OCI-LY7 (cell line): ENCODE measurements around the gene TMEM156. TPM values are rescaled to one million over a fixed set of nuclear protein-coding genes. Genes with fewer than 3 reads are reported as not detected.
A peak's percentile ranks its signal among the peaks of the same experiment; 100 is the strongest.

ENCODE experiments used
- BruUV-seq: library from RNA; stranded (reverse); fragments of 400-500 nt; replicated peaks from 2 replicates; lab custom pipeline; 2021; lab: Mats Ljungman, UMichigan
- CTCF ChIA-PET: fragments of 300-600 bp; sonication (Branson Sonifier 250); formaldehyde crosslinking; loops from one replicate; lab custom pipeline; 2022; ENCODE audit warnings: antibody characterized with exemption; ENCODE audit not compliant: unreplicated experiment; lab: Charles Lee
- POLR2A ChIA-PET: fragments of 300-600 bp; sonication (Branson Sonifier 250); formaldehyde crosslinking; loops from one replicate; lab custom pipeline; 2022; ENCODE audit warnings: antibody characterized with exemption; lab: Charles Lee
- DNase-seq: peaks from one replicate; pipeline ENCODE4 v3.0.0-alpha.2; 2015; ENCODE audit warnings: low spot score
- H2AFZ ChIP-seq: fragments of 200-600 bp; sonication (generic), shearing (Covaris generic); 2 replicates; pipeline ENCODE4 v1.6.1; 2014; ENCODE audit warnings: mild to moderate bottlenecking, antibody characterized with exemption, low read length, moderate library complexity
- H3K27ac ChIP-seq: fragments of 200-600 bp; sonication (generic); 2 replicates; pipeline ENCODE4 v1.5.1; 2014; ENCODE audit warnings: mixed run types, low read depth, mild to moderate bottlenecking, moderate library complexity, low read length, inconsistent platforms; ENCODE audit not compliant: poor library complexity, severe bottlenecking
- H3K36me3 ChIP-seq: fragments of 200-600 bp; sonication (generic); 2 replicates; pipeline ENCODE4 v1.6.1; 2014; ENCODE audit warnings: mild to moderate bottlenecking, antibody characterized with exemption, low read length, moderate library complexity, mixed read lengths; ENCODE audit not compliant: insufficient read depth
- H3K4me1 ChIP-seq: fragments of 200-600 bp; sonication (generic); 2 replicates; pipeline ENCODE4 v1.5.1; 2014; ENCODE audit warnings: mild to moderate bottlenecking, low read length; ENCODE audit not compliant: insufficient read depth, poor library complexity, severe bottlenecking
- H3K4me2 ChIP-seq: fragments of 200-600 bp; sonication (generic); 2 replicates; pipeline ENCODE4 v1.6.1; 2014; ENCODE audit warnings: mild to moderate bottlenecking, low read length
- H3K4me3 ChIP-seq: fragments of 200-600 bp; sonication (generic); 2 replicates; pipeline ENCODE4 v1.5.1; 2014; ENCODE audit warnings: mild to moderate bottlenecking, low read depth, low read length; ENCODE audit not compliant: poor library complexity, severe bottlenecking
- H3K79me2 ChIP-seq: fragments of 200-600 bp; sonication (generic); 2 replicates; pipeline ENCODE4 v1.6.1; 2016; ENCODE audit warnings: low read depth, mild to moderate bottlenecking, low read length, moderate library complexity, mixed read lengths; ENCODE audit not compliant: insufficient read depth
- H3K9me2 ChIP-seq: fragments of 200-600 bp; sonication (generic); 2 replicates; pipeline ENCODE4 v1.6.1; 2016; ENCODE audit warnings: mild to moderate bottlenecking, low read length, mixed read lengths; ENCODE audit not compliant: insufficient read depth
- H3K9me3 ChIP-seq: fragments of 200-600 bp; sonication (generic); 2 replicates; pipeline ENCODE4 v1.6.1; 2014; ENCODE audit warnings: mild to moderate bottlenecking, mixed run types, low read length, mixed read lengths
- H4K20me1 ChIP-seq: fragments of 200-600 bp; sonication (generic); 2 replicates; pipeline ENCODE4 v1.6.1; 2014; ENCODE audit warnings: mild to moderate bottlenecking, antibody characterized with exemption, low read length, moderate library complexity, mixed read lengths; ENCODE audit not compliant: insufficient read depth
- EZH2phosphoT487 ChIP-seq: fragments of 200-600 bp; sonication (generic); IDR thresholded peaks from 2 replicates; pipeline ENCODE4 v1.6.1; 2018; ENCODE audit warnings: low read depth, borderline replicate concordance, mild to moderate bottlenecking, mixed run types, antibody characterized with exemption, low read length, moderate library complexity, mixed read lengths
- intact Hi-C: fragments of 100-400 bp; cut with micrococcal nuclease; formaldehyde crosslinking; loops from one replicate; pipeline ENCODE4 v1.10.0; 2022; ENCODE audit not compliant: unreplicated experiment
- total RNA-seq, 2 experiments: library from RNA; depleted of rRNA in 1 of 2; stranded (reverse); fragments of >200 nt in 1 of 2; shearing (Covaris generic) in 1 of 2; gene quantifications; 2 replicates each; pipeline ENCODE4 v1.2.3, GENCODE V29; 2014 to 2022
- TF ChIP-seq, protein P1 (sequence below): fragments of 200-600 bp; sonication (generic); conservative IDR thresholded peaks from 2 replicates; pipeline ENCODE4 v1.5.1; 2014; ENCODE audit warnings: mild to moderate bottlenecking, antibody characterized with exemption, low read length, moderate library complexity, mixed read lengths

TMEM156 gene
- total RNA-seq, 2 experiments from 2014 or later = 29.0 to 29.4 TPM

DNA sequence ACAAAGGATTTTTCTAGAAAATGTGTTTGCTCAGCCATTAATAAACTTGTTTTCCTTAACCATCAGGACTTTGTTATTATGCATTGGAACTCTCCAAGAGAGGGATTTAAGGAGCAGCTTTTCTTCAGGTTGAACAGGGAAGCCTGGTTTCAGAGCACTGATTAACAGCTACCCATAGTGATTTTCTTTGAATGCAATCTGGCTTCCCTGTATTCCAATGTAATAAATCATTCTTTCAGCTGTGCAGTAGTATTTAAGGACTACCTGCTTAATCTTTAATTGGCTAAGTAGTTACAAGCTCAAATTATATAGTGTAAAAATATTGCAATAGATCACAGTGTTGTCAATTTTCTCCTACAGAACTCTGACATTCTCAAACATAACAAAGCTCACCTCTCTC, 77.5 kb downstream of the TMEM156 start:
- H3K4me2 ChIP-seq = no peak overlapping the region
- DNase-seq = no peak
- H3K9me2 ChIP-seq = no peaks in the 10 kb centered on the region
- intact Hi-C loops = no loop called here
- ChIA-PET POLR2A (interaction anchor here (0.7 kb wide), 1 partner anchor 192 kb away, joined by 3 read pairs; no protein-coding TSS in a partner anchor), CTCF (no interaction called here)
- no peak overlapping the region for H3K4me3 ChIP-seq
- H3K36me3 ChIP-seq = no peaks in the 10 kb centered on the region
- H3K9me3 ChIP-seq = no peaks in the 10 kb centered on the region
- no peaks in the 10 kb centered on the region for H3K79me2 ChIP-seq
- BruUV-seq = no TSS peak
- H2AFZ ChIP-seq = no peak overlapping the region
- TF ChIP-seq EZH2phosphoT487 = no peak
- TF ChIP-seq, protein P1, sequence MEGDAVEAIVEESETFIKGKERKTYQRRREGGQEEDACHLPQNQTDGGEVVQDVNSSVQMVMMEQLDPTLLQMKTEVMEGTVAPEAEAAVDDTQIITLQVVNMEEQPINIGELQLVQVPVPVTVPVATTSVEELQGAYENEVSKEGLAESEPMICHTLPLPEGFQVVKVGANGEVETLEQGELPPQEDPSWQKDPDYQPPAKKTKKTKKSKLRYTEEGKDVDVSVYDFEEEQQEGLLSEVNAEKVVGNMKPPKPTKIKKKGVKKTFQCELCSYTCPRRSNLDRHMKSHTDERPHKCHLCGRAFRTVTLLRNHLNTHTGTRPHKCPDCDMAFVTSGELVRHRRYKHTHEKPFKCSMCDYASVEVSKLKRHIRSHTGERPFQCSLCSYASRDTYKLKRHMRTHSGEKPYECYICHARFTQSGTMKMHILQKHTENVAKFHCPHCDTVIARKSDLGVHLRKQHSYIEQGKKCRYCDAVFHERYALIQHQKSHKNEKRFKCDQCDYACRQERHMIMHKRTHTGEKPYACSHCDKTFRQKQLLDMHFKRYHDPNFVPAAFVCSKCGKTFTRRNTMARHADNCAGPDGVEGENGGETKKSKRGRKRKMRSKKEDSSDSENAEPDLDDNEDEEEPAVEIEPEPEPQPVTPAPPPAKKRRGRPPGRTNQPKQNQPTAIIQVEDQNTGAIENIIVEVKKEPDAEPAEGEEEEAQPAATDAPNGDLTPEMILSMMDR = no peak
- H4K20me1 ChIP-seq = no peaks in the 10 kb centered on the region
- H3K27ac ChIP-seq = no peak overlapping the region
- H3K4me1 ChIP-seq = no peaks in the 10 kb centered on the region

DNA sequence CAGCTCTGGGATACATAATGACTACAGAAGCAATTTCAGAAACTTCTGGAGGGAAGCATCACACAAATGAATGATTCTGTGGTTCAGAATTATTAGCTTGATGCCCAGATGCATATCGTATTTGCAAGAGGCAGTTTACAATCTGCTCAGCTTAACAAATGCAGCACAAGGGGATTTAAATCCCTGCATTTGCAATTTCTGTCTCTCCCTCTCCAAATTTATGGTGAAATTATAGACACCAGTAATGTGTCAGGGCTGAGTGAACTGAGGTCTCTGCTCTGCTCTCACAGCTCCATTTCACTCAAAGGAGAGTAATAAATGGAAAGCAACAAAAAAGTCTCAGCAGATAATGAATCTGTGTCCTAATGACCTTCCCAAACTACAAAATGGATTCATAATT, 80.2 kb downstream of the TMEM156 start:
- Histone ChIP-seq H3K4me1 (peaks cover 4% of the 10 kb centered on the region), H3K36me3 (no peaks in the 10 kb centered on the region), H2AFZ (0 out of 2 replicates have a peak overlapping the region, but pooled peaks have one; percentile 4), H3K27ac (no peak overlapping the region), H4K20me1 (no peaks in the 10 kb centered on the region), H3K4me2 (no peak overlapping the region), H3K4me3 (no peak overlapping the region), H3K79me2 (no peaks in the 10 kb centered on the region), H3K9me3 (no peaks in the 10 kb centered on the region), H3K9me2 (no peaks in the 10 kb centered on the region)
- ChIA-PET CTCF (no interaction called here), POLR2A (interaction anchor here (0.9 to 1.2 kb wide), 2 partner anchors 10 to 17 kb away, joined by 3 to 5 read pairs; no protein-coding TSS in a partner anchor)
- no peak for DNase-seq
- no TSS peak for BruUV-seq
- intact Hi-C loops = no loop called here
- no peak for TF ChIP-seq EZH2phosphoT487
- TF ChIP-seq, protein P1 = no peak

DNA sequence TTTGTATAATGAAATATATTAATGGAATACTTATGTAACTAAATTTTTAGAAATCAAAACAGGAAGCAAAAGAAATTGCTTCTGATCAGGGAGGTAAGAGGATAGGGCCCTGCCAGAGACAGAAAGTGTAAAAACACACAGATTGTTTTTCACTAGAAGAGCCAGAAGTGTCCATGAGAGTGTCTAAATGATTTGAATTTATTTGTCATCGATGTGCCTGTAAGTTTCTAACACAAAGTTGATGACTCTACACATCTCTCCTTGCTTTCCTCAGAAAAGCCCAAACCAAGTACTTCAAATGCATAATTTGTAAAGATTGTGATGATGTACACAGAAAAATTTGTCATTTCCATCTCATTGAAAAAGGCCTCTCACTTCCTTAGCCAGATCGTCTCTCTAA, 80.6 kb downstream of the TMEM156 start:
- BruUV-seq = no TSS peak
- DNase-seq = no peak
- H2AFZ ChIP-seq = 0 out of 2 replicates have a peak overlapping the region, but pooled peaks have one; percentile 4
- H3K4me2 ChIP-seq = no peak overlapping the region
- H3K4me3 ChIP-seq = no peak overlapping the region
- TF ChIP-seq, protein P1 = no peak
- H3K79me2 ChIP-seq = no peaks in the 10 kb centered on the region
- no peak overlapping the region for H3K27ac ChIP-seq
- CTCF ChIA-PET = no interaction called here
- no peaks in the 10 kb centered on the region for H4K20me1 ChIP-seq
- POLR2A ChIA-PET = interaction anchor here (0.5 to 1.2 kb wide), 3 partner anchors 16 to 70 kb away, joined by 3 to 5 read pairs (median 3); no protein-coding TSS in a partner anchor
- H3K9me2 ChIP-seq = no peaks in the 10 kb centered on the region
- intact Hi-C loops = no loop called here
- no peaks in the 10 kb centered on the region for H3K36me3 ChIP-seq
- H3K4me1 ChIP-seq = peaks cover 4% of the 10 kb centered on the region
- no peaks in the 10 kb centered on the region for H3K9me3 ChIP-seq
